ENCODE measurements around the gene CTU2. TPM values are rescaled to one million over a fixed set of nuclear protein-coding genes. Genes with fewer than 3 reads are reported as not detected.

The CTU2 gene
- total and polyA plus RNA-seq, 2 donors (not counting 1 experiment from before 2014, with no cell fraction given): 18.4 to 23.7 TPM

- no peak overlapping the region for H2AFZ ChIP-seq (ENCODE audit: insufficient read depth, low read depth, low read length, poor library complexity, severe bottlenecking)
- H3K9ac ChIP-seq (ENCODE audit: low read length): no peak overlapping the region
- no peaks in the 10 kb centered on the region for H3K27me3 Mint-ChIP-seq
- peaks cover 70% of the 10 kb centered on the region for H4K20me1 ChIP-seq (ENCODE audit: control insufficient read depth, insufficient read depth, low read length, poor library complexity, severe bottlenecking)
- DNase-seq (no peak), ATAC-seq (ENCODE audit: low read depth) (no peak)
- POLR2A ChIA-PET: no interaction called here
- peaks cover 40% of the 10 kb centered on the region for H3K79me2 ChIP-seq (ENCODE audit: control insufficient read depth, insufficient read depth, low read length)
- no peaks in the 10 kb centered on the region for H3K27me3 ChIP-seq (replicated peaks in 1 of 4; ENCODE audit: control extremely low read depth in 1 of 4, control insufficient read depth in 3 of 4, insufficient read depth in 4 of 4, low read length in 3 of 4)
- CTCF ChIA-PET: interaction anchor here (0.8 to 13.1 kb wide), 5 partner anchors 44 to 434 kb away, joined by 3 to 138 read pairs (median 3); partner anchors contain the start of genes APRT and PIEZO1
- 87% methylated on average over 31 of the region's 33 CpGs for WGBS (ENCODE audit: insufficient coverage)
- H3K36me3 ChIP-seq (replicated peaks in 1 of 2; ENCODE audit: control extremely low read depth in 1 of 2, control insufficient read depth in 1 of 2, extremely low read depth in 1 of 2, insufficient read depth in 2 of 2, low read length in 1 of 2): peaks cover 0 to 25% of the 10 kb centered on the region in 2 experiments
- H3K4me3 Mint-ChIP-seq: no peak overlapping the region
- H3K4me2 ChIP-seq (replicated peaks; ENCODE audit: low read depth, low read length, poor library complexity, severe bottlenecking): no peak overlapping the region
- no peaks in the 10 kb centered on the region for H3K9me3 Mint-ChIP-seq (ENCODE audit: insufficient read depth)
- intact Hi-C loops (cut with micrococcal nuclease): no loop called here
- peaks cover 26% of the 10 kb centered on the region for H3K4me1 Mint-ChIP-seq
- H3K4me1 ChIP-seq (ENCODE audit: control insufficient read depth in 2 of 2, insufficient read depth in 2 of 2, low read length in 2 of 2): peaks cover 30 to 47% of the 10 kb centered on the region in 2 donors
- no peak overlapping the region for H3K27ac ChIP-seq (ENCODE audit: low read length in 2 of 2)
- no peaks in the 10 kb centered on the region for H3K9me3 ChIP-seq (ENCODE audit: control extremely low read depth in 1 of 3, control insufficient read depth in 2 of 3, insufficient read depth in 1 of 3, low read length in 2 of 3)
- no peak overlapping the region for H3K4me3 ChIP-seq (ENCODE audit: control extremely low read depth in 1 of 5, extremely low read depth in 1 of 5, insufficient read depth in 1 of 5, low read depth in 2 of 5, low read length in 4 of 5)
- H3K27ac Mint-ChIP-seq: no peak overlapping the region
- TF ChIP-seq, protein P1, sequence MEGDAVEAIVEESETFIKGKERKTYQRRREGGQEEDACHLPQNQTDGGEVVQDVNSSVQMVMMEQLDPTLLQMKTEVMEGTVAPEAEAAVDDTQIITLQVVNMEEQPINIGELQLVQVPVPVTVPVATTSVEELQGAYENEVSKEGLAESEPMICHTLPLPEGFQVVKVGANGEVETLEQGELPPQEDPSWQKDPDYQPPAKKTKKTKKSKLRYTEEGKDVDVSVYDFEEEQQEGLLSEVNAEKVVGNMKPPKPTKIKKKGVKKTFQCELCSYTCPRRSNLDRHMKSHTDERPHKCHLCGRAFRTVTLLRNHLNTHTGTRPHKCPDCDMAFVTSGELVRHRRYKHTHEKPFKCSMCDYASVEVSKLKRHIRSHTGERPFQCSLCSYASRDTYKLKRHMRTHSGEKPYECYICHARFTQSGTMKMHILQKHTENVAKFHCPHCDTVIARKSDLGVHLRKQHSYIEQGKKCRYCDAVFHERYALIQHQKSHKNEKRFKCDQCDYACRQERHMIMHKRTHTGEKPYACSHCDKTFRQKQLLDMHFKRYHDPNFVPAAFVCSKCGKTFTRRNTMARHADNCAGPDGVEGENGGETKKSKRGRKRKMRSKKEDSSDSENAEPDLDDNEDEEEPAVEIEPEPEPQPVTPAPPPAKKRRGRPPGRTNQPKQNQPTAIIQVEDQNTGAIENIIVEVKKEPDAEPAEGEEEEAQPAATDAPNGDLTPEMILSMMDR (IDR thresholded peaks at IDR 0.05): no peak
- no peak for TF ChIP-seq EZH2 (IDR thresholded peaks at IDR 0.05; ENCODE audit: borderline replicate concordance, insufficient read depth, low read depth, low read length, poor library complexity, severe bottlenecking)
Observed at GRCh38 chr16:88739977-88740726, 33.8 kb downstream of the CTU2 start.

- H3K4me2 ChIP-seq (replicated peaks; ENCODE audit: low read depth, low read length, poor library complexity, severe bottlenecking): no peak overlapping the region
- no peaks in the 10 kb centered on the region for H3K9me3 ChIP-seq (ENCODE audit: control extremely low read depth in 1 of 3, control insufficient read depth in 2 of 3, insufficient read depth in 1 of 3, low read length in 2 of 3)
- intact Hi-C loops (cut with micrococcal nuclease): no loop called here
- H2AFZ ChIP-seq (ENCODE audit: insufficient read depth, low read depth, low read length, poor library complexity, severe bottlenecking): no peak overlapping the region
- Mint-ChIP-seq H3K27ac (no peak overlapping the region), H3K27me3 (no peaks in the 10 kb centered on the region), H3K9me3 (ENCODE audit: insufficient read depth) (no peaks in the 10 kb centered on the region), H3K4me1 (peaks cover 30% of the 10 kb centered on the region), H3K4me3 (no peak overlapping the region)
- peaks cover 33 to 51% of the 10 kb centered on the region in 2 donors for H3K4me1 ChIP-seq (ENCODE audit: control insufficient read depth in 2 of 2, insufficient read depth in 2 of 2, low read length in 2 of 2)
- ChIA-PET CTCF (interaction anchor here (0.8 to 13.1 kb wide), 5 partner anchors 43 to 433 kb away, joined by 3 to 138 read pairs (median 3); partner anchors contain the start of genes APRT and PIEZO1), POLR2A (no interaction called here)
- ATAC-seq (ENCODE audit: low read depth) (no peak), DNase-seq (no peak)
- peaks cover 0 to 21% of the 10 kb centered on the region in 2 experiments for H3K36me3 ChIP-seq (replicated peaks in 1 of 2; ENCODE audit: control extremely low read depth in 1 of 2, control insufficient read depth in 1 of 2, extremely low read depth in 1 of 2, insufficient read depth in 2 of 2, low read length in 1 of 2)
- H3K27ac ChIP-seq (ENCODE audit: low read length in 2 of 2): no peak overlapping the region
- H3K9ac ChIP-seq (ENCODE audit: low read length): no peak overlapping the region
- whole genome bisulfite sequencing (ENCODE audit: insufficient coverage): 91% methylated on average over 11 of the region's 12 CpGs
- TF ChIP-seq EZH2 (IDR thresholded peaks at IDR 0.05; ENCODE audit: borderline replicate concordance, insufficient read depth, low read depth, low read length, poor library complexity, severe bottlenecking): no peak
- TF ChIP-seq, protein P1 (IDR thresholded peaks at IDR 0.05): no peak
- no peaks in the 10 kb centered on the region for H3K27me3 ChIP-seq (replicated peaks in 1 of 4; ENCODE audit: control extremely low read depth in 1 of 4, control insufficient read depth in 3 of 4, insufficient read depth in 4 of 4, low read length in 3 of 4)
- no peak overlapping the region for H3K4me3 ChIP-seq (ENCODE audit: control extremely low read depth in 1 of 5, extremely low read depth in 1 of 5, insufficient read depth in 1 of 5, low read depth in 2 of 5, low read length in 4 of 5)
- H4K20me1 ChIP-seq (ENCODE audit: control insufficient read depth, insufficient read depth, low read length, poor library complexity, severe bottlenecking): peaks cover 70% of the 10 kb centered on the region
- H3K79me2 ChIP-seq (ENCODE audit: control insufficient read depth, insufficient read depth, low read length): peaks cover 40% of the 10 kb centered on the region
Observed at GRCh38 chr16:88740727-88741055, 34.4 kb downstream of the CTU2 start.
